Measurements from ENCODE around the gene ARSI.

ARSI gene

DNA sequence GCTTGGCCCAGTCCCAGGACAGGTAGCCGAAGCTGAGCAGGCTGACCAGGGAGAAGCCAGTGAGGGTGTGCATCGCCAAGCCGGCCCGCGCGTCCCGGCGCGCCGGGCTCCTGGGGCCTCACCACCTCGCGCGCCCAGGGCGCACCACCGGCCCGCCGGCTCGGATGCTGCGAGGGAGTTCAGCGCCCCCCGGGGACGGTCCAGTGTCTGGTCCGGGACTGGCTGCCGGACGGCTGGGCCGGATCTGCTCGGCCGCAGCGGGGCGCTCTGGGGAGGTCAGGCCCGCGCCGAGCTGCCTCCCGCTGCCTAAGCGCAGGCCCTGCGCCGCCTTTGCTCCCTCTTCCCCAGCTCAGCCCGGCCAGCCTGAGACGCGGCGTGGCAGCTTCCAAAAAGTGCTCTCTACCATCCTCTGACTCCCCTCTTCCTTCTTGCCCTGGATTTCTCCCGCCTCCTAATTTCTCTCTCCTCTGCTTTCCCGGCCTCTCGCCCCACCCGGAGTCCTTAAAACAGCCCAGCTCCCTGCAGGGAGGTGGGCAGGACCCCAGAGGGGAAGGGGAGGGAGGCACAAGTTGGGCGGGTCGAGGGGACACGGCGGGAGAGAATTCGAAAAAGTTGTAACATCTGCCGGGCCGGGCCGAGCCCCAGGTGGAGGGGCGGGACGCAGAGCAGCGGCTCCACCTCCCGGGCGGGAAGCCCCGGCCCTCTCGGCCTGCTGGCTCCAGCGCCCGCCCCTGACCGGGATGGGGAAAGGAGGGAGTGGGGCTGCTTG, at the start of gene ARSI:
TSS of gene ARSI (minus strand) at position 605 of the 769 bp plus-strand sequence. CDS start at position 73, 532 bp downstream.
- no peak for DNase-seq (ENCODE audit: low read depth in 2 of 2, low spot score in 1 of 2)

DNA sequence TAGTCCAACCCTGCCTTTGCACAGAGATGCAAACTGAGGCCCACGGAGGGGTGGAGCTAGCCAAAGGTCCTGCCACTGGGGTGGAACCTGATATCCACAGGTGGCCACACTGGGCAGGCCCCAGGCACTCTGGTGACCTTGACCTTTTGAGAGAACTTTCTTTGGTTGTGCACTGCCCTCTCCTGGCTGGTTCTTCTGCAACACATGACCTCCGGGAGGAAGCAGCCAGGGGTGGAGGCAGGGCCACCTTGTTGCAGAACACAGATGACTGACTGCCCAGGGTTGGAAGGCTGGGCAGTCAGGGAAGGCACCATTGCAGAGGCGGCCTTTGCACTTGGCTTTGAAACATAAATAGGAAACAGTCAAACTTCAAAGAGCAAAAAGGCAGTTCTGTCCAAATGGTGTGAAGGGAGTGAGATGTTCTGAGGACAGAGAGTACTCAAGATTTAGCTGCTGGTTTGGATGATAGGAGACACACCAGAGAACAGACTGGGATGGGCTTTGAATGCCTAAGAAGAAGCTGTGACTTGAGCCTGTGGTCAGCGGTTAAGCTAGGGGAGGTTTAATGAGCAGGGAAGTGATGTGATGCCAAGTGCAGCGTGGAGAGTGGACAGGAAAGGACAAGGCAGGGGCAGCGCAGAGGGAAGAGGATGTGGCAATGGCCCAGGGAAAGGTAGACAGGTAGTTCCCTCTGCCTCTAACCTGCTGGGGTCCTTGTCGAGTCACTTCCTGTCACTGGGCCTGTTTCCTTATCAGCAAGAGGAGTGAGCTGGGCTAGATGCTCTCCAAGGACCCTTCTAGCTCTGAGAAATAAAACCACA, 48.0 kb upstream of the ARSI start:
- DNase-seq (ENCODE audit: low read depth in 2 of 2, low spot score in 1 of 2) = no peak

DNA sequence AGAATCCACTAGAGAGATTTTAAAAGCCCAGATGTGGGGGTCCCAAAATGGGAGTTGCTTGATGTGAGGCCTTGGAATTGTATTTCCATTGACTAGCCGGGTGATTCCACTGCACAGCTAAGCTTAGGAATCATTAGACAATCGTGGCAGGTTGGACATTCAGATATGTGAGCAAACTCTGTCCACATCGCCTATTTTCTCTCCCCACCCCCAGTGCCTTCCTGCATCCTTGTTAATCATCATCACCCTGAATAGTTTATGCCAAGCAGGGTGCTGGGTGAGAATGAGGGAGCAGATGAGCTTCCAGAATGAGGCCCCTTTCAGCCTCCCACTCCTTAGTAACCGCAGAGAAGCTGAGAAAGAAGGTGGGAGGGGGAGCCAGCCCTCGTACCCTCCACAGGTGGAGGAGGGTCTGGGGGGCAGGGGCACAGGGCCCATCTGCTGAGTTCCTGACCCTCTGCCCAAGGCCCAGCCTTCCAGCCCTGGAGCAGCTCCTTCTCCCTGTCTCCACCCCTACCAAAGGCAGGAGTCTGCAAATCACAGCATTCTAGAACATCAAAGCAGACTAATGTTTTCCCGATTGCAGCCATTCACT, 47.1 kb upstream of the ARSI start:
- DNase-seq (ENCODE audit: low read depth in 2 of 2, low spot score in 1 of 2) = no peak

DNA sequence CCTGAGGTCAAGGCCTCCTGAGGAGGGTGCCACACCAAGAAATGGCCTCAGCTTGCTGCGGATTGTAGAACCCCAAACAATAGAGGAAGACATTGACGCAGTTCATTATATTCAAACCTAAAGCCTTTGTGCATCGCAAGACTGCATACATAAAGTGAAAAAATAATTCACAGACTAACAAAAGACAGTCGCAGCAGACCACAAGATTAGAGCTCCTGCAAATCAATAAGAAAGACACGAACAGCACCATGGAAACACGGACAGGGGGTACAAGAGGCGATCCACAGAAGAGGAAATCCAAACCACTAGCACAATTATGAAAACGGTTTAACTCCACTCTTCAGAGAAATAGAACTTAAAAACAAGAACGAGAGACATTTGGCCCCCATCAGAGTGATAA, 44.7 kb upstream of the ARSI start:
- DNase-seq (ENCODE audit: low read depth in 2 of 2, low spot score in 1 of 2) = no peak

DNA sequence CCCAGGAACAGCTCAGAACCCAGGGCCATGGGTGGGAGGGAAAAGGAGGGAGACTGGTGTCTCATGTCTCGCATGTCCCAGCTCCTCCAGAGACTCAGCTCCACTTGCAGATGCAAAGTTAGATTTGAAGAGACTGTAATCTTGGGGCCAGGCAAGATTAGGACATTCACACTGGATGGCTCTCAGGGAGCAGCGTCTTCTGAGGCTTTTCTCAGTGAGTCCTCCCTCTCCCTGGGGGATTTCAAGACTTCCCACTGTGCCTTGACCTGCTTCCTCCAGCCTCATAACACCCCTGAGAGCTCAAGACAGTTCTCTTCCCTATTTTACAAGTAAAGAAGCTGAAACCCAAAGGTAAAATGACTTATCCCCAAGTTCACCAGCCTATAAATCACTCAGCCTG, 44.3 kb upstream of the ARSI start:
- no peak for DNase-seq (ENCODE audit: low read depth in 2 of 2, low spot score in 1 of 2)

DNA sequence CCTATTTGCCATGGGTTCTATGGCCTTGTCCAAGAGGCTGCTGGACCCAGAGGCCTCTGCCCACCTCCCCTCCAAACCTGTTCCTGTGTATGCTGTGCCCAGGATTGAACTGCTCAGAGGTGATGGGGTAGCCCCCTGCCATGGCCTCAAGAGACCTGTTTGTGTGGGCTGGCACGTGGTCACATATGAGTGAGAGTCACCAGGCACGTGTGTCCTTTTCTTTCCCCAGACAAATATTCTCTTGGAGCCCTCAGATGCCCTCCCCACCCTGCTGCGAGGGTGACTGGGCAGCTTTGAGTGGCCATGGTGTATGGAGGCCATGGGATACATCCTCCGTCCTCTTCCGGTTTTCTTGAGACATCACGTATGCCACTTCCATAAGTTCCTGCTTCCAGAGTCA, 43.9 kb upstream of the ARSI start:
- no peak for DNase-seq (ENCODE audit: low read depth in 2 of 2, low spot score in 1 of 2)

DNA sequence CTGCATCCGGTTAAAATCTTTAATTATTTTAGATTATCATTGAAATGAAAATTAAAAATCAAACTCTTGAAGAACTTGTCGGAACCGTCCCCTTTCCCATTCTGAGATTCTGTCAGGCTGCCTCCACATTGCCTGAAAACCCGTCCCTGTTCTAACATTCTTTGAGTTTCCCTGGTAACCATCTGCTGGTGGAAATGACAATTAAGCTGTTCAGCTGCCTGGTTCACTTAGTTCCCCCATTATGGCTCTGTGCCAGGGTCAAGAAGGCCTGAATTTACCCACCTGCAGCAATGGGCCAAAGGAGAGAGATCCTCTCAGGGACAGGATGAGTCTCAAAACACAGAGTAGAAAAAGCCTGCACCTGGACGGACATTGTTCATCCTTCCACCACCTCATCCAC, 43.0 kb upstream of the ARSI start:
- no peak for DNase-seq (ENCODE audit: low read depth in 2 of 2, low spot score in 1 of 2)

DNA sequence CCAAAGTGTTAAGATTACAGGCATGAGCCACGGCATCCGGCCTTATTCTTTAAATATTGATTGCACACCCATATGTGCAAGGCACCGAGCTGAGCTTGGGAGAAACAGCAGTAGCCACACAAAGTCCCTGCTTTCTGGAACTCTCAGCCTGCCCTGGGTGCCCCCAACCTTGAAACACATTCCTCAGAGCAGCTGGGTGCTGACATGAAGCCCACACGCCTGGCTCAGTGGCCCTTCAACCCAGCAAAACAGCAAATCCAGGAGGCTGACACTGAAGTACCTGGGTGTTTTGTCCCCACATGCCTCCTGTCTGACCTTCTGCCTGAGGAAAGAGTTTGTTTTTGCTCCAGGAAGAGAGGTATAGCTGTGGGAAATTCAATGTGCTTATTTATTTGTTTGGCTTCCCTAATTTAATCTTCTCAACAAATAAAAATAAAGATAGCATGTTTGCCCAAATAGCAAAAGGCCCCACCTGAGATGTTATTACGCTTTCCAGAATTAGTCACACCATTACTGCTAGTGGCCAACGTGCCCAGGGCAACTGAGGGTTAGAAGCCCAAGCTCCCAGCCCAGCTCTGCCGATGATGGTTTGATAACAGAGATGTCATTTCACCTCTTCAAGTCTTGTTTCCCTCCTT, 41.4 kb upstream of the ARSI start:
- no peak for DNase-seq (ENCODE audit: low read depth in 2 of 2, low spot score in 1 of 2)

DNA sequence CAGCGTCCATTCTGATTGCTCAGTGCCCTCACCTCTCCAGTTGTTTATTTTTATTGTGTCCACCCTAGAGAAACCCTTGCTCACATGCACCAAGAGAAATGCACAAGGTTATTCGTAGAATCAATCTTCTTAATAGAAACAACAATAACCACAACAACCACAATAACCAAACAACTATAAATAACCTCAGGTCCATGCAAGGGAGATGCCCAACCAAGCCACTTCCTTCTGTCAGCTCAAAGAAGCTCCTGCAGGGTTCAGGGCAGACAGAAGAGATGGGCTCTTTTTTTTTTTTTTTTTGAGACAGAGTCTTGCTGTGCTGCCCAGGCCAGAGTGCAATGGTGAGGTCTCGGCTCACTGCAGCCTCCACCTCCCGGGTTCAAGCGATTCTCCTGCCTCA, 39.9 kb upstream of the ARSI start:
- DNase-seq (ENCODE audit: low read depth in 2 of 2, low spot score in 1 of 2) = no peak

DNA sequence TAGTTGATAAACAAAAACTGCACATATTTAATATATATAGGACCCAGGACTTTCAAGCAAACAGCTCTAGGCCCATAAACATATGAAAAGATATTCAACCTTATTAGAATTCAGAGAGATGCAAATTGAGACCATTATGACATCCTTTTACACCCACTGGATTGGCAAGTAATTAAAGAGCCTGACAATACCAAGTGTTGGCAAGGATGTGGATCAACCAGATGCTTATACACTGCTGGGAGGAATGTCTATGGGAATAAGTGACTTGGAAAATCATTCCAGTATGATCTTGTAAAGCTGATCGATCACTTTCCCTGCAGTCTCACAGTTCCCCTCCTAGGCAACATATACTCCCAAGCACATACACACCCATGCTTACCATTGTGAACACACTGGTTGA, 39.3 kb upstream of the ARSI start:
- no peak for DNase-seq (ENCODE audit: low read depth in 2 of 2, low spot score in 1 of 2)

DNA sequence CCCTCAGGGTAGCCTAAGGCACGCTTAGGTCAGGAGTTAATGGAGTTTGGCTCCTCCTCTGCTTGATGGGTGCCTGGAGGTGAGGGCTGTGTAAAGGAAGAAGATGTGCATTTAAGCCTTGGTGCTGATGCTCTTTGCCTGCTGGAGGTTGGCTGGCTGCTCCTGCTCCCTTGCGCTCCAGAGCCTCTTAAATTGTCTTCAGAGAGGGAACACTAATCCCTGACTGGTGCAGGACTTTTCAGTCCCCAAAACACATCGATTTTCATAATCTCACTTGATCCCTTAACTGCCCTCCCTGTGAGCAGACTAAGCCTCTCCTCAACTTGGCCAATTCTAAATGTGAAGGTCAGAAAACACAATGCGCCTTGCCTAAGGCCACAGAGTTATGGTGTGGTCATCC, 38.6 kb upstream of the ARSI start:
- no peak for DNase-seq (ENCODE audit: low read depth in 2 of 2, low spot score in 1 of 2)

DNA sequence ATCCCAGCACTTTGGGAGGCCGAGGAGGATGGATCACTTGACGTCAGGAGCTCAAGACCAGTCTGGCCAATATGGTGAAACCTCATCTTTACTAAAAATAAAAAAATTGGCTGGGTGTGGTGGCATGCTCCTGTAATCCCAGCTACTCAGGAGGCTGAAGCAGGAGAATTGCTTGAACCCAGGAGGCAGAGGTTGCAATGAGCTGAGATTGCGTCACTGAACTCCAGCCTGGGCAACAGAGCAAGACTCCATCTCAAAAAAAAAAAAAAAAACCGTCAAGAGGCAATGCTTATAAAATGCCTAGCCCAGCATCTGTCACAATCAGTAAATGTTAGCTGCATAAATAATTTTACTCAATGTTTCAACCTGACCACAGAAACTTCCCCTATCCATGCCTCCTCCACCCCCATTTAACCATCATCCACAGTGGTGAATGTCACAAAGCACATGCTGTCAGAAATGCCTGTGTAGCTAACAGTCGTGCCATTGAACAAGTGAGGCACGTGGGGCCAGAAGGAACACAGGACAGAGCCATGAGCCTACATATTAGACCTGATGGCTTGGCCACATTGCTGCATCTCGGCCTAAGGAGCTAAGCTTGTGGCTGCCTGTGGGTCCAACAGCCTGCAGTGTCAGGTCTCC, 38.0 kb upstream of the ARSI start:
- DNase-seq (ENCODE audit: low read depth in 2 of 2, low spot score in 1 of 2) = no peak

DNA sequence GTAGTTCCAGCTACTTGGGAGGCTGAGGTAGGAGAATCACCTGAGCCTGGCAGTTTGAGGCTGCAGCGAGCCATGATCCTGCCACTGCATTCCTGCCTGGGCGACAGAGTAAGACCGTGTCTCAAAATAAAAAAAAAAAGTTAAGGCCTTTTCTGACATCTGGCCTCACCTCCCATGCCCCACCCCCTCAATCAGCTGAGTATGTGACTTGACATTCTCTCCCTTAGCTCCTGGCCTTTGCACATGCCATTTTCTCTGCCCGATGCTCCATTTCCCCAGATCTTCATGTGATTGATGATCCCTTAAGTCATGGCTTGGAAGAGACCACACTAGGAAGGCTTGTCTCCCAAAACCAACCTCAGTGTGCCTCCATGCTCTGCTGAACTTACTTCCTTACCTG, 37.1 kb upstream of the ARSI start:
- DNase-seq (ENCODE audit: low read depth in 2 of 2, low spot score in 1 of 2) = no peak

DNA sequence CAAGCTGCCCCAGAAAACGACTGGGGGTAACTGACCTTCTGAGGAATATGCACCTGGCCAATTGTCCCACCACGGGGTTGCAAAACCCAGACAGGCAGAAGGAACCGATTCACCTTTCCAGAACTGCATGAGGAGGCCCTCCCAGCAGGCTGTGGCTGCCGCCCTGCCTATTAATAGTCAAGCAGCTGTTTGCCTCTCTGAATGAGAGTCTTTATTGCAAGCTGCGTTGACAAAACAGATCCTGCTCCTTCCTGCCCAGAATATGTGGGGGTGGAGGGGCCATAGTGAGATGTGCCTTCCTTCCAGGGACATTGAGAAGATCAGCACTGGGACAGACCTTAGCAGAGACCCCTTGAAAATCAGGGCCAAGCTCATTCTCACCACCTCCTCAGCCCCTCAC, 36.5 kb upstream of the ARSI start:
- no peak for DNase-seq (ENCODE audit: low read depth in 2 of 2, low spot score in 1 of 2)

DNA sequence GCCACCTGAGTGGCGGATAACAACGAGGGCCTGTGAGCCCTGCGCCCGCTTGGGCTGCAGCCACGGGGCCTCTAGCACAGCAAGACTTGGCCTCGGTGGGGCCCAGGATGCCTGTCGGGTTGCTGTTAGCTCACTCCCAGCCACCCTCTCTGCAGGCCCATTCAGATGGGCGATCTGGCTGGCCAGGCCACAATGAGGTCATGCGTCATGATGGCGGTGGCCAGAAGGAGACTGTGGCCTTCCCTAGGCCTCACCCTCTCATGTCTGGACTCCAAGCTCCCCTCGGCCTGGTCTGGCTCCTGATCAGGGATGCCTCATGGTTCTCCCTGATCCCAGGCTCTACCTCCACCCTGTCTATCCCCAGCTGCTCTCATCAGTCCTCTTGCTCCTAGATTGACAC, 35.8 kb upstream of the ARSI start:
- no peak for DNase-seq (ENCODE audit: low read depth in 2 of 2, low spot score in 1 of 2)

DNA sequence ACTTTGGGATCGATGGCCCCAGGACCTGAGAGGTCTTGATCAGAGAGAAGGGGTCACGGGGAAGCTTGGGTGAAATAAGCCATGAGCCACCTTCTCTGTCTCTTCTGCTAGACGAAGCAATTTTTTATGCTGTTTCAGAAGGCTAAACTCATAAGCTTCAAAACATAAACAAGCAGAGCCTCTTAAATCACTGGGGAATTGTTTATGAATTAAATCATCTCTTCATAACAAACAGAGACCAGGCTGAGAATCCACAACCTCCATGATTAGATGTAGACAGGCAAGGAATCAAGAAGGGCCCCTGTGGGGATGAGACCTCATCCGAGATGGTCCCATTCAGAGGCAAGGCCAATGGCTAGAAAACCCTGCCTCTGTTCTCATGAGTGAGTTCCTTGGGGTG, 33.1 kb upstream of the ARSI start:
- DNase-seq (ENCODE audit: low read depth in 2 of 2, low spot score in 1 of 2) = no peak

DNA sequence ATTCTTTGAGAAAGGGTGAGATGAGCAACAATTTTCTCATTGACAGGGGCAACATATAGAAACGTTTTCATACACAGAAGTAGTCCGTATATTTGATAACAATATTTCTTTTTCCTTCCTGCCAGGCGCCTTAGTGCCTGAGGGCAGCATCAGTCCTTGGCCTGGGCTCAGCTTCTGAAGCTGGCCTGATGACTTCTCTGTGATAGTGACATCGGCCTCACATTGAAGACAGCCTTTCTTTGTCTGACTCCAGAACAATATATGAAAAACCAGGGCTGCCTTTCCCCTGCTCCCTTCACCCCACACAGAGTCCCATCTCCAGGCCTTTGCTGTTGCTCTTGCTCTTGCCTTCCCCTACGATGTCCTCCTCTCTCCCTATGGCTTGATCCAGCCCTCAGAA, 30.7 kb upstream of the ARSI start:
- no peak for DNase-seq (ENCODE audit: low read depth in 2 of 2, low spot score in 1 of 2)

DNA sequence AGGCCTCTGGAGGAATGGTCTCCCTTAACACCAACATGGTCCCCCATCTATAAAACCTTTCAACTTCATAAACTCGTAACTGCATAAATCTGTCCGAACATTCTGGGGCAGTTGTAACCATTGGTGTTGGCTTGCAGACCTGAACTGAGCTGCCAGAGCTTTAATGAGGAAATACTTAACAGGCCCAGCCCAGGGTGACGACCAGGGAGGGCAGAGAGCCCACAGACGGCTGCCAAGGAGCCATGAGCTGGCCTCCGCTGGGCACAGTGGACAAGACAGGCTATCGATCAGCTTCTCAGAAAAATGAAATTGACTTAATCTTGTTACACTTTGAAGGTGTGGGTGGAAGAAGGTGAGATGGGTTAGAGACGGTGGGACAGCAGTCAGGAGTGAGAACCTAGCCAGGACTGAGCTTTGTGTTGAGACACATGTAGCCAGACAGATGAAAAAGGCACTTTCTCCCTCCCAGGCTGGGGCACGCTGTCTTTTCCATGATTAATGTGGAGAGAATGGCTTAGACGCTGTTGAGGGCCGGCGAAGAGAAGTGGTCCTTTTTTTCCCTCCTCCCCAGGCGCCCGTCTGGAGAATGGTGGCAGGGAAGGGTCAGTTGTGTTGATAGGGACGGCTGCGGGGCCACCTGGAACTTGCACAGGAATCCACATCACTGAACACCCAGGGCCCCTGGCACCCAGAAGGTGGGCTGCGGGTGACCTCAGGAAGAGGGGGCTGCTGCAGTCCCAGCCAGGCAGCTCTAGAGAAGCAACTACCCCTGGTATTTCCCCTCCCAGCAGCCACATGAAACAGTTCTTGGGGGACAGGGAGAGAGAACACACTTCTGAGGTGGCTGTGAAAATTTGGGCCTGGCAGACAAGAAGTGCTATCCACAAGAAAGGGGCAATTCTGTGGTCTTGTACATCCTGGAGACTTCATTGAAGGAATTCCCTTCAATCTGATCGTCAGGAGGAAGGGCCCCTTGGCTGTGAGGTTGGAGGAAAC, 27.5 kb upstream of the ARSI start:
- no peak for DNase-seq (ENCODE audit: low read depth in 2 of 2, low spot score in 1 of 2)

DNA sequence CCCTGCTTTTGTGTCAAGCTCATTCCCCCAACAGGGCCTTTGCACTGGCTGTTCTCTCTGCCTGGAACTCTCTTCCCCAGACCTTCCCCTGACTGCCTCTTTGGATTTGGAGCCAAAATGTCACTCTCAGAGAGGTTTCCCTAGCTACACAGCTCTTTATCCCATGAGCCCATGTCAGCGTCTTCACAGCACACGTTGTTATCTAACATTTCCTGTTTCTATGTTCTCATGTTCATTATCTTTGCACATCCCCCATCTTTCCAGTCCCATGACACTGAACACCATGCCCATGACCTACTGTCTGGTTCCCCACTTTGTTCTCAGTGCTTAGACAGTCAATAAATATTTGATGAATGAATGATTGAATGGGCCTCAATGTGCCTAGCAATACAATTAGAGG, 26.3 kb upstream of the ARSI start:
- DNase-seq (ENCODE audit: low read depth in 2 of 2, low spot score in 1 of 2) = no peak

DNA sequence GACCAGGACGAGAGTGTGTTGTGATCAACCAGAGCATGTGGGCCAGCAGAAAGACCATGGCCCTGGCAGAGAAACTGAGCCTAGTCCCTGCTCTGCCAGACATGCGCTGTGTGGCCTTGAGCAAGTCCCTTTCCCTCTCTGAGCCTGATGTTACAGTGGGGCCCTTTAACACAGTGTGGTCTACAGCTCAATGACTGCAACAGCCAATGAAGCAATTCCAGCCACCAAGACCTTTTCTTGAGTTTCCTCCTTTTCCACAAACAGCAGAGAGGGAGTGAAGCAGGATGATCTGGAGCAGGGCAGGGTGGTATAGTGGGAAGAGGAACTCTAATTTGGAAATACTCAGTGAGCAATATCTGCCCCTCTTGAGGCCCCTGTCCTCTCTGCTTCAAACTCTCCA, 25.8 kb upstream of the ARSI start:
- no peak for DNase-seq (ENCODE audit: low read depth in 2 of 2, low spot score in 1 of 2)

All from stimulated activated CD8-positive, alpha-beta memory T cell treated with anti-CD3 and anti-CD28 coated beads, Interleukin-4, amount 100 ng/mL, for 4 hours (primary cell).